ENCODE data around the gene HS2ST1.

The HS2ST1 gene

GRCh38 chr1:87034351-87034750 is 119.9 kb downstream of the HS2ST1 start:
- no peak for TF ChIP-seq FOXM1 (IDR thresholded peaks at IDR 0.05; ENCODE audit: borderline replicate concordance)
- TF ChIP-seq ELF4 (IDR thresholded peaks at IDR 0.05) = no peak
- no peak for TF ChIP-seq HDGF (IDR thresholded peaks at IDR 0.05; ENCODE audit: borderline replicate concordance)
- no peak for TF ChIP-seq CTBP1 (IDR thresholded peaks at IDR 0.05; ENCODE audit: borderline replicate concordance)
- TF ChIP-seq ZNF384 (IDR thresholded peaks at IDR 0.05) = no peak
- ChIA-PET POLR2A (no interaction called here), CTCF (no interaction called here)
- no peak for DNase-seq (ENCODE audit: extremely low spot score)

GRCh38 chr1:87039096-87039495 is 124.7 kb downstream of the HS2ST1 start:
- POLR2A ChIA-PET = no interaction called here

GRCh38 chr1:87042111-87042811 is 127.8 kb downstream of the HS2ST1 start:
- ChIA-PET POLR2A (no interaction called here), CTCF (interaction anchor here (0.9 kb wide), 1 partner anchor 41 kb away, joined by 3 read pairs; no protein-coding TSS in a partner anchor)
- TF ChIP-seq TARDBP (IDR thresholded peaks at IDR 0.05) = no peak
- TF ChIP-seq ARNT (IDR thresholded peaks at IDR 0.05) = no peak
- no peak for DNase-seq (ENCODE audit: extremely low spot score)

More at GRCh38 chr1:87039096-87039495, 124.7 kb downstream of the HS2ST1 start:
- DNase-seq (ENCODE audit: extremely low spot score) = no peak
- CTCF ChIA-PET = no interaction called here
- no peak for TF ChIP-seq L3MBTL2 (conservative IDR thresholded peaks at IDR 0.05)
- no peak for TF ChIP-seq FOXK2 (IDR thresholded peaks at IDR 0.05)
- TF ChIP-seq FOXM1 (IDR thresholded peaks at IDR 0.05; ENCODE audit: borderline replicate concordance) = no peak
- TF ChIP-seq ELF4 (IDR thresholded peaks at IDR 0.05) = no peak

DNA sequence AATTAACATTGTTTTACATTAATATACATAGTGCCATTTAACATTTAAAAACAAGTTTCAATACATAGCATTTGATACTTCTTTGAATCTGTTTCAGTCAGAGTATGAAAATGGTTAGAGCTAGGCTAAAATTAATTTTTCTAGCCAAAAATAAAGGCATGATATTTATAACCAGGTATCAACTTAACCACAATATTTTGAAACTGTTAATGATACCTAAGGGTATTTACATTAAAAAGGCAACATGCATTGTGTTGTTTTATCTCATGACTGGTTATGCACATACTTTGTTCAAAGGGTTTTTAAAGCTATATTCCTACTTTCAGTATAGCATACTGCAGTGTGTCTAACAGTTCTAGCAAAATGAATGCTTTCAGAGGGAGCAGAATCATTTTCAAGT is 130.0 kb downstream of the HS2ST1 start:
- TF ChIP-seq HDGF (IDR thresholded peaks at IDR 0.05; ENCODE audit: borderline replicate concordance) (no peak), BHLHE40 (IDR thresholded peaks at IDR 0.05; ENCODE audit: borderline replicate concordance) (no peak), LEF1 (IDR thresholded peaks at IDR 0.05; ENCODE audit: borderline replicate concordance) (no peak), SP1 (IDR thresholded peaks at IDR 0.05) (no peak), SUZ12 (IDR thresholded peaks at IDR 0.05) (no peak), FOXK2 (IDR thresholded peaks at IDR 0.05) (no peak), ARNT (IDR thresholded peaks at IDR 0.05) (no peak), TARDBP (IDR thresholded peaks at IDR 0.05) (no peak), NFRKB (IDR thresholded peaks at IDR 0.05) (no peak), ELF4 (IDR thresholded peaks at IDR 0.05) (no peak), L3MBTL2 (conservative IDR thresholded peaks at IDR 0.05) (no peak), CTBP1 (IDR thresholded peaks at IDR 0.05; ENCODE audit: borderline replicate concordance) (no peak), PKNOX1 (IDR thresholded peaks at IDR 0.05) (no peak), ZNF384 (IDR thresholded peaks at IDR 0.05) (no peak), FOXA1 (IDR thresholded peaks at IDR 0.05) (no peak), FOXM1 (IDR thresholded peaks at IDR 0.05; ENCODE audit: borderline replicate concordance) (no peak)
- CTCF ChIA-PET = no interaction called here
- no peak for DNase-seq (ENCODE audit: extremely low spot score)
- POLR2A ChIA-PET = no interaction called here

GRCh38 chr1:87044840-87045239 is 130.4 kb downstream of the HS2ST1 start:
- no peak for TF ChIP-seq HDGF (IDR thresholded peaks at IDR 0.05; ENCODE audit: borderline replicate concordance)
- no peak for TF ChIP-seq ZNF384 (IDR thresholded peaks at IDR 0.05)
- no peak for TF ChIP-seq CTBP1 (IDR thresholded peaks at IDR 0.05; ENCODE audit: borderline replicate concordance)
- no peak for TF ChIP-seq NFRKB (IDR thresholded peaks at IDR 0.05)
- no peak for TF ChIP-seq LEF1 (IDR thresholded peaks at IDR 0.05; ENCODE audit: borderline replicate concordance)
- no peak for TF ChIP-seq ELF4 (IDR thresholded peaks at IDR 0.05)
- TF ChIP-seq FOXM1 (IDR thresholded peaks at IDR 0.05; ENCODE audit: borderline replicate concordance) = no peak
- no peak for TF ChIP-seq L3MBTL2 (conservative IDR thresholded peaks at IDR 0.05)
- no peak for TF ChIP-seq BHLHE40 (IDR thresholded peaks at IDR 0.05; ENCODE audit: borderline replicate concordance)
- no peak for TF ChIP-seq TARDBP (IDR thresholded peaks at IDR 0.05)
- TF ChIP-seq SUZ12 (IDR thresholded peaks at IDR 0.05) = no peak
- TF ChIP-seq FOXK2 (IDR thresholded peaks at IDR 0.05) = no peak
- TF ChIP-seq SP1 (IDR thresholded peaks at IDR 0.05) = no peak
- no peak for TF ChIP-seq ARNT (IDR thresholded peaks at IDR 0.05)
- no peak for DNase-seq (ENCODE audit: extremely low spot score)
- ChIA-PET POLR2A (no interaction called here), CTCF (no interaction called here)

DNA sequence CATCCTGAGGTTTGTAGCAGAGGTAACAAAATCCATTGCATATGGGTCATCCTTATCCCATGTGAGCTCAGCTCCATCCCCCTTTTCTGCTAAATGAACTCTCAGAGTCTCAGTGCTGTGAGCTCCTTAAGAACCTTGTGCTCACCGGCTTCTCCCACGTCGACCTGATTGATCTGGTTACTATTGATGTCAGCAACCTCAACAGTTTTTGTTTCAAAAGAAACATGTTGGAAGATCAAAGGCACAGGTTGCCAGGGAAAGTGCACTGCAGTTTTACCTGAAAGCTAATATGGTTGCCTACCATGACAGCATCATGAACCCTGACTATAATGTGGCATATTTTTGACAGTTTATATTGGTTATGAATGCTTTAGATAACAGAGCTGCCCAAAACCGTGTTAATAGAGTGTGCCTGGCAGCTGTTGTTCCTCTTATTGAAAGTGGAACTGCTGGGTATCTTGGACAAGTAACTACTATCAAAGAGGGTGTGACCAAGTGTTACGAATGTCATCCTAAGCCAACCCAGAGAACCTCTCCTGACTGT is 131.4 kb downstream of the HS2ST1 start:
- POLR2A ChIA-PET = no interaction called here
- no peak for DNase-seq (ENCODE audit: extremely low spot score)
- CTCF ChIA-PET = no interaction called here
- TF ChIP-seq SUZ12 (IDR thresholded peaks at IDR 0.05) (no peak), NFRKB (IDR thresholded peaks at IDR 0.05) (no peak), PKNOX1 (IDR thresholded peaks at IDR 0.05) (no peak), L3MBTL2 (conservative IDR thresholded peaks at IDR 0.05) (no peak), ZNF384 (IDR thresholded peaks at IDR 0.05) (no peak), SP1 (IDR thresholded peaks at IDR 0.05) (no peak)

DNA sequence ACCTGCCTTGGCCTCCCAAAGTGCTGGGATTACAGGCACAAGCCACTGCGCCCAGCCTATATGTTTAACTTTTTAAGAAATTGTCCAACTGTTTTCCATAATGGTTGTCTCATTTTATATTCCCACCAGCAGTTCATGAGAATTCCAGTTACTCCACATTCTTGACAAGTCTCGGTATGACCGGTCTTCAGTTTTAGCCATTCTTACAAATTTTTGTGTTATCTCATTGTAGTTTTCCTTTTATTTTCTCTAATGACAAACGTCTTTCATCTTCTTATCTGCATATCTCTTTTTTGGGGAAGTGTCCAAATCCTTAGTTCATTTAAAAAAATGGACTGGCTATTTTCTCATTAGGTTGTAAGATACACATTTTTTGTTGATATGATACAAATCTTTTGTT is 132.5 kb downstream of the HS2ST1 start:
- no peak for DNase-seq (ENCODE audit: extremely low spot score)
- no peak for TF ChIP-seq FOXK2 (IDR thresholded peaks at IDR 0.05)
- no peak for TF ChIP-seq CTBP1 (IDR thresholded peaks at IDR 0.05; ENCODE audit: borderline replicate concordance)
- TF ChIP-seq ELF4 (IDR thresholded peaks at IDR 0.05) = no peak
- ChIA-PET POLR2A (no interaction called here), CTCF (no interaction called here)
